Fibroblast of lung (primary cell): ENCODE results near the gene ITIH2. TPM values are rescaled to one million over a fixed set of nuclear protein-coding genes. Genes with fewer than 3 reads are reported as not detected.
"Not testable (repeated sequence)": the region's sequence is repeated elsewhere in the genome, so short reads cannot be mapped to it uniquely, and the experiment has no call there.

Source experiments
- DNase-seq, 2 donors: peaks; one replicate each; pipeline versions ENCODE4 v3.0.0 to v3.0.0-alpha.2; 2010; ENCODE audit warnings: low read depth in 2 of 2
- H2AFZ ChIP-seq: 2 replicates; pipeline ENCODE4 v1.5.1; 2012; ENCODE audit warnings: low read length, control low read depth, inconsistent platforms
- H3K27ac ChIP-seq: 2 replicates; pipeline ENCODE4 v1.5.1; 2011; ENCODE audit warnings: low read length, control low read depth; ENCODE audit not compliant: insufficient read depth
- H3K27me3 ChIP-seq: 2 replicates; pipeline ENCODE4 v1.5.1; 2011; ENCODE audit warnings: mild to moderate bottlenecking, low read length; ENCODE audit not compliant: control insufficient read depth, insufficient read depth
- H3K36me3 ChIP-seq: 2 replicates; pipeline ENCODE4 v1.5.1; 2011; ENCODE audit warnings: low read length; ENCODE audit not compliant: control insufficient read depth, insufficient read depth
- H3K4me1 ChIP-seq: 2 replicates; pipeline ENCODE4 v1.5.1; 2011; ENCODE audit warnings: low read length; ENCODE audit not compliant: control insufficient read depth, insufficient read depth; ENCODE audit errors: extremely low read depth
- H3K4me2 ChIP-seq: 2 replicates; pipeline ENCODE4 v1.5.1; 2011; ENCODE audit warnings: low read length, control low read depth; ENCODE audit not compliant: insufficient read depth; ENCODE audit errors: extremely low read depth
- H3K4me3 ChIP-seq, 4 experiments: fragments of 200-600 bp in 1 of 4; sonication (generic) in 1 of 4; replicated peaks in 1 of 4; 2 replicates each; pipeline ENCODE4 v1.5.1; 2011 to 2016; ENCODE audit warnings: low read length in 4 of 4, low read depth in 3 of 4, mild to moderate bottlenecking in 3 of 4, control low read depth in 2 of 4, inconsistent platforms in 1 of 4, mixed read lengths in 1 of 4; ENCODE audit not compliant: insufficient read depth in 1 of 4; ENCODE audit errors: control extremely low read depth in 1 of 4
- H3K79me2 ChIP-seq: 2 replicates; pipeline ENCODE4 v1.5.1; 2012; ENCODE audit warnings: mild to moderate bottlenecking, low read length, inconsistent platforms; ENCODE audit not compliant: control insufficient read depth, insufficient read depth
- H3K9ac ChIP-seq: 2 replicates; pipeline ENCODE4 v1.5.1; 2011; ENCODE audit warnings: mild to moderate bottlenecking, low read length, control low read depth; ENCODE audit not compliant: insufficient read depth
- H3K9me3 ChIP-seq: 2 replicates; pipeline ENCODE4 v1.5.1; 2012; ENCODE audit warnings: low read depth, low read length; ENCODE audit not compliant: control insufficient read depth, insufficient read depth
- H4K20me1 ChIP-seq: 2 replicates; pipeline ENCODE4 v1.5.1; 2011; ENCODE audit warnings: low read length; ENCODE audit not compliant: control insufficient read depth, insufficient read depth; ENCODE audit errors: extremely low read depth
- CTCF ChIP-seq, 2 donors: IDR thresholded peaks in 1 of 2; conservative IDR thresholded peaks in 1 of 2; 1 replicate in 1 of 2; 2 replicates in 1 of 2; pipeline ENCODE4 v1.5.1; 2011 to 2012; ENCODE audit warnings: low read length in 2 of 2, control low read depth in 1 of 2, inconsistent platforms in 1 of 2, low read depth in 1 of 2, mild to moderate bottlenecking in 1 of 2
- EZH2 ChIP-seq: IDR thresholded peaks from 2 replicates; pipeline ENCODE4 v1.5.1; 2012; ENCODE audit warnings: low read length, control low read depth, mild to moderate bottlenecking; ENCODE audit errors: missing control alignments
- polyA plus RNA-seq, 2 donors: library from polyadenylated mRNA; depleted of rRNA in 1 of 2; stranded (reverse) in 1 of 2; unstranded in 1 of 2; fragments of >200 nt; gene quantifications; 2 replicates each; pipeline ENCODE4 v1.2.1, GENCODE V29; 2011 to 2012; ENCODE audit warnings: missing spikeins in 1 of 2
- total RNA-seq: library from RNA; depleted of rRNA; stranded (reverse); fragments of >200 nt; gene quantifications from 2 replicates; pipeline ENCODE4 v1.2.1, GENCODE V29; 2014

Gene ITIH2
- total and polyA plus RNA-seq, 2 donors (not counting 1 experiment from before 2014, with no cell fraction given) = not detected

- H3K4me2 ChIP-seq = no peak overlapping the region
- H2AFZ ChIP-seq = no peak overlapping the region
- no peaks in the 10 kb centered on the region for H3K9me3 ChIP-seq
- H4K20me1 ChIP-seq = no peaks in the 10 kb centered on the region
- H3K9ac ChIP-seq = no peak overlapping the region
- H3K4me1 ChIP-seq = no peaks in the 10 kb centered on the region
- H3K27ac ChIP-seq = no peak overlapping the region
- H3K36me3 ChIP-seq = no peaks in the 10 kb centered on the region
- no peaks in the 10 kb centered on the region for H3K79me2 ChIP-seq
- H3K4me3 ChIP-seq = no peak overlapping the region
- H3K27me3 ChIP-seq = no peaks in the 10 kb centered on the region
- TF ChIP-seq EZH2 = no peak
- TF ChIP-seq CTCF (conservative IDR thresholded peaks at IDR 0.05 in 1 of 2, IDR thresholded peaks at IDR 0.05 in 1 of 2; ENCODE audit: low read depth in 1 of 2, low read length in 2 of 2) = no peak
- no peak for DNase-seq
Observed at GRCh38 chr10:7734821-7735220, 31.7 kb downstream of the ITIH2 start.

- Histone ChIP-seq H3K36me3 (no peaks in the 10 kb centered on the region), H3K27ac (no peak overlapping the region), H3K27me3 (no peaks in the 10 kb centered on the region), H3K4me3 (no peak overlapping the region), H3K9ac (no peak overlapping the region), H3K79me2 (no peaks in the 10 kb centered on the region), H3K4me1 (no peaks in the 10 kb centered on the region), H4K20me1 (no peaks in the 10 kb centered on the region), H2AFZ (no peak overlapping the region), H3K4me2 (no peak overlapping the region), H3K9me3 (no peaks in the 10 kb centered on the region)
- no peak for TF ChIP-seq CTCF (conservative IDR thresholded peaks at IDR 0.05 in 1 of 2, IDR thresholded peaks at IDR 0.05 in 1 of 2; ENCODE audit: low read depth in 1 of 2, low read length in 2 of 2)
- DNase-seq = no peak
Observed at GRCh38 chr10:7738536-7739407, 35.7 kb downstream of the ITIH2 start.

- Histone ChIP-seq H3K79me2 (no peaks in the 10 kb centered on the region), H3K9me3 (no peaks in the 10 kb centered on the region), H3K27me3 (no peaks in the 10 kb centered on the region), H2AFZ (no peak overlapping the region), H3K4me1 (no peaks in the 10 kb centered on the region), H3K36me3 (no peaks in the 10 kb centered on the region), H3K27ac (no peak overlapping the region), H4K20me1 (no peaks in the 10 kb centered on the region), H3K4me2 (no peak overlapping the region), H3K9ac (no peak overlapping the region), H3K4me3 (no peak overlapping the region)
- DNase-seq = no peak
- TF ChIP-seq EZH2 (no peak), CTCF (conservative IDR thresholded peaks at IDR 0.05 in 1 of 2, IDR thresholded peaks at IDR 0.05 in 1 of 2; ENCODE audit: low read depth in 1 of 2, low read length in 2 of 2) (no peak)
Observed at GRCh38 chr10:7744307-7744706, 41.2 kb downstream of the ITIH2 start.

- H4K20me1 ChIP-seq, H3K4me2 ChIP-seq, H3K79me2 ChIP-seq, H2AFZ ChIP-seq, H3K4me1 ChIP-seq, H3K27ac ChIP-seq, H3K36me3 ChIP-seq, H3K27me3 ChIP-seq, H3K4me3 ChIP-seq, H3K9me3 ChIP-seq, H3K9ac ChIP-seq: not testable (repeated sequence)
- DNase-seq = peak in 1 of 2 donors; percentile 6
Observed at GRCh38 chr10:7748637-7749036, 45.5 kb downstream of the ITIH2 start.
